Rectal smooth muscle tissue (tissue), 1 donor: ENCODE results near the gene USP12.
"Not testable (repeated sequence)": the region's sequence is repeated elsewhere in the genome, so short reads cannot be mapped to it uniquely, and the experiment has no call there.

Source experiments
- H3K27ac ChIP-seq: one replicate; pipeline ENCODE4 v1.7.0; 2013; ENCODE audit warnings: low read depth, low read length, inconsistent platforms
- H3K27me3 ChIP-seq: one replicate; pipeline ENCODE4 v1.7.0; 2013; ENCODE audit warnings: low read length; ENCODE audit not compliant: control insufficient read depth, insufficient read depth
- H3K36me3 ChIP-seq: one replicate; pipeline ENCODE4 v1.7.0; 2013; ENCODE audit warnings: low read length; ENCODE audit not compliant: control insufficient read depth, insufficient read depth
- H3K4me1 ChIP-seq: one replicate; pipeline ENCODE4 v1.7.0; 2013; ENCODE audit warnings: low read length; ENCODE audit not compliant: control insufficient read depth, insufficient read depth
- H3K4me3 ChIP-seq: one replicate; pipeline ENCODE4 v1.7.0; 2013; ENCODE audit warnings: low read length
- H3K9ac ChIP-seq: one replicate; pipeline ENCODE4 v1.7.0; 2013; ENCODE audit warnings: low read length

USP12 gene

GRCh38 chr13:27199211-27199610 lies 27.6 kb upstream of the USP12 start:
- H3K4me3 ChIP-seq: no peak overlapping the region
- no peaks in the 10 kb centered on the region for H3K27me3 ChIP-seq
- no peaks in the 10 kb centered on the region for H3K36me3 ChIP-seq
- no peak overlapping the region for H3K9ac ChIP-seq
- no peaks in the 10 kb centered on the region for H3K4me1 ChIP-seq
- H3K27ac ChIP-seq: no peak overlapping the region

- H3K27ac ChIP-seq: no peak overlapping the region
- no peaks in the 10 kb centered on the region for H3K36me3 ChIP-seq
- no peaks in the 10 kb centered on the region for H3K4me1 ChIP-seq
Observed at GRCh38 chr13:27194895-27195764, 23.5 kb upstream of the USP12 start.

GRCh38 chr13:27194209-27194608 lies 22.6 kb upstream of the USP12 start:
- Histone ChIP-seq H3K9ac (no peak overlapping the region), H3K4me1 (no peaks in the 10 kb centered on the region), H3K4me3 (no peak overlapping the region), H3K27ac (no peak overlapping the region), H3K36me3 (no peaks in the 10 kb centered on the region), H3K27me3 (no peaks in the 10 kb centered on the region)

More at GRCh38 chr13:27194895-27195764, 23.5 kb upstream of the USP12 start:
- no peaks in the 10 kb centered on the region for H3K27me3 ChIP-seq
- no peak overlapping the region for H3K9ac ChIP-seq
- H3K4me3 ChIP-seq: no peak overlapping the region

GRCh38 chr13:27193496-27193895 lies 21.9 kb upstream of the USP12 start:
- no peaks in the 10 kb centered on the region for H3K4me1 ChIP-seq
- no peak overlapping the region for H3K27ac ChIP-seq
- no peak overlapping the region for H3K9ac ChIP-seq
- H3K4me3 ChIP-seq: no peak overlapping the region
- H3K36me3 ChIP-seq: no peaks in the 10 kb centered on the region
- H3K27me3 ChIP-seq: no peaks in the 10 kb centered on the region

GRCh38 chr13:27192973-27193372 lies 21.4 kb upstream of the USP12 start:
- Histone ChIP-seq H3K4me1 (no peaks in the 10 kb centered on the region), H3K27ac (no peak overlapping the region), H3K4me3 (no peak overlapping the region), H3K36me3 (no peaks in the 10 kb centered on the region), H3K9ac (no peak overlapping the region), H3K27me3 (no peaks in the 10 kb centered on the region)

GRCh38 chr13:27192367-27192766 lies 20.8 kb upstream of the USP12 start:
- not testable (repeated sequence) for H3K27ac ChIP-seq, H3K36me3 ChIP-seq, H3K4me1 ChIP-seq, H3K9ac ChIP-seq, H3K4me3 ChIP-seq, H3K27me3 ChIP-seq

- H3K36me3 ChIP-seq: no peaks in the 10 kb centered on the region
- H3K4me3 ChIP-seq: no peak overlapping the region
- H3K27ac ChIP-seq: no peak overlapping the region
- no peaks in the 10 kb centered on the region for H3K27me3 ChIP-seq
- H3K4me1 ChIP-seq: no peaks in the 10 kb centered on the region
- no peak overlapping the region for H3K9ac ChIP-seq
Observed at GRCh38 chr13:27189192-27189591, 17.6 kb upstream of the USP12 start.

GRCh38 chr13:27188239-27188638 lies 16.6 kb upstream of the USP12 start:
- H3K4me3 ChIP-seq: no peak overlapping the region
- no peaks in the 10 kb centered on the region for H3K36me3 ChIP-seq
- no peaks in the 10 kb centered on the region for H3K4me1 ChIP-seq
- H3K27ac ChIP-seq: no peak overlapping the region
- H3K9ac ChIP-seq: no peak overlapping the region
- H3K27me3 ChIP-seq: no peaks in the 10 kb centered on the region

- no peaks in the 10 kb centered on the region for H3K36me3 ChIP-seq
- H3K4me1 ChIP-seq: no peaks in the 10 kb centered on the region
- H3K4me3 ChIP-seq: no peak overlapping the region
- no peak overlapping the region for H3K27ac ChIP-seq
- H3K27me3 ChIP-seq: no peaks in the 10 kb centered on the region
- no peak overlapping the region for H3K9ac ChIP-seq
Observed at GRCh38 chr13:27186295-27186694, 14.7 kb upstream of the USP12 start.

- Histone ChIP-seq H3K4me3 (no peak overlapping the region), H3K27ac (no peak overlapping the region), H3K4me1 (no peaks in the 10 kb centered on the region), H3K9ac (no peak overlapping the region), H3K27me3 (no peaks in the 10 kb centered on the region), H3K36me3 (no peaks in the 10 kb centered on the region)
Observed at GRCh38 chr13:27183561-27184147, 12.0 kb upstream of the USP12 start.

GRCh38 chr13:27182844-27183497 lies 11.4 kb upstream of the USP12 start:
- no peak overlapping the region for H3K4me3 ChIP-seq
- H3K27ac ChIP-seq: no peak overlapping the region
- H3K36me3 ChIP-seq: no peaks in the 10 kb centered on the region
- no peak overlapping the region for H3K9ac ChIP-seq
- H3K27me3 ChIP-seq: no peaks in the 10 kb centered on the region
- no peaks in the 10 kb centered on the region for H3K4me1 ChIP-seq

GRCh38 chr13:27182054-27182453 lies 10.4 kb upstream of the USP12 start:
- Histone ChIP-seq H3K36me3 (no peaks in the 10 kb centered on the region), H3K9ac (no peak overlapping the region), H3K4me1 (no peaks in the 10 kb centered on the region), H3K27me3 (no peaks in the 10 kb centered on the region), H3K27ac (no peak overlapping the region), H3K4me3 (no peak overlapping the region)
